Inferior parietal cortex (tissue), 1 donor: ENCODE measurements around the gene RGS8.

ENCODE experiments used
- DNase-seq: peaks from one replicate; pipeline ENCODE4 v3.0.0-alpha.2; 2016; ENCODE audit errors: extremely low spot score

Gene RGS8, protein sequence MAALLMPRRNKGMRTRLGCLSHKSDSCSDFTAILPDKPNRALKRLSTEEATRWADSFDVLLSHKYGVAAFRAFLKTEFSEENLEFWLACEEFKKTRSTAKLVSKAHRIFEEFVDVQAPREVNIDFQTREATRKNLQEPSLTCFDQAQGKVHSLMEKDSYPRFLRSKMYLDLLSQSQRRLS

DNA sequence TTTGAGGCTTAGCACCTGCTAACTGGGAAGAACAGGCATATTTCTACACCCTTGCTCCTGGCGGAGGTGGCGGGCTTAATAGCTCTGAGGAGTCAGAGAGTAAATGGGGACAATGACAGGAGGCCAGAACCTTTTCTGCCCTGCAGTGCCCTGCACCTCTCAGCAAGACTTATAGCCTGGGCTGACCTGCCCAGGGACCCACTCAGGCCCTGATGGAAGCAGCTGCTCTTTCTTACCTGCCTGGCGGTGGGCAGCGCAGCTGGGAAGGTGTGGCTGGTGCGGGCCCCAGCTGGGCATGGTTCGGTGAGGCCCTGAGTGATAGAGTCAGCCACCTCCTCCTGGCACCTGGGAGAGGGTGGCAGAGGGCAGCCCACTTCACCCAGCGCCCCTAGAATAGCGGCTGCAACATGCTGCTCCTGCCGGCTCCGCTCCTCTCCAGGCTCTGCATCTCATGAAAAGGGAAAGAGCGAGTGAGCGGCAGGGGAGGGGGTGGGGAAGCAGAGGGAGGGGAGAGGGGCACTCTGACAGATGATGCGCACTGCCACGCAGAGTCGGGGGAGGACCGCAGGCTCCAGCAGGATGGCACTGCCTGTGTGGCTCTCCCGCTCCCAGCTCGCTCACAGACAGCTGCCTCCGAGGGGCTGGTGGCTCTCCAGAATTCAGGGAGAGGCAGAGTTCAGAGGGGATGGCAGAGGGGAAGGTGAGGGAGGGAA is at the start of gene RGS8:
RGS8 (minus strand) TSS at position 472 of the 713 bp plus-strand sequence. CDS start 14,938 bp downstream, outside the sequence.
- DNase-seq, result no peak

DNA sequence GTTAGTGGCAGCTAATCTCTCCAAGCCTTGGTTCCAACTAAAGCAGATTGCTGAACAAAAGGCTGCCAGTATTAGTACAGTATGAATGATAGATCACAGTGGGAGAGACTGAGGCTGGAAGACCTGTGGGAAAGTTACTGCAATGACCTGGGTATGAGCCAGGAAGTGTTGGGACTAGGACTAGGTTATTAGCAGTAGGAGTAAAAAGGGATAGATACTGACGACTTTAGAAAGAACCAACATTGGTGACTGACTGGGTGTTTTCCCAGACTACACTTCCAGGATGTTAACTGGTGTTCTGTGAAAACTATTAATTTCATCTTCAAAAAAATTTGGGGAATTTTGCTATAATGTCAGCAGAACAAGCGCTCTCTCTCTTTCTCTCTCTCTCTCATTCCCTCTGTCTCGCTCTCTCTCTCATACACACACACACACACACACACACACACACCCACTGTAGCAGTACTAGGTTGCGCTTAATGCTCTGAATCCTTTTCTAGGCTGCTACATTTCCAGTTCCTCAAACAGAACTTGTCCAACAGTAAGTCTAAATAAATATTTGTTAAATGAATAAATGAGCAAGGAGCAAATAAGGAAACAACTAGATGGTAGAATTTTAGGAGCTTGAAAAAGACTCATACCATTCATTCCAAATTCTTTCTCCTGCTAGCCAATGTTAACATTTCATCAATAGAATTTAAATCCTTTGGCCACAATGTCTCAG is 47.6 kb upstream of the RGS8 start:
- DNase-seq, result no peak

DNA sequence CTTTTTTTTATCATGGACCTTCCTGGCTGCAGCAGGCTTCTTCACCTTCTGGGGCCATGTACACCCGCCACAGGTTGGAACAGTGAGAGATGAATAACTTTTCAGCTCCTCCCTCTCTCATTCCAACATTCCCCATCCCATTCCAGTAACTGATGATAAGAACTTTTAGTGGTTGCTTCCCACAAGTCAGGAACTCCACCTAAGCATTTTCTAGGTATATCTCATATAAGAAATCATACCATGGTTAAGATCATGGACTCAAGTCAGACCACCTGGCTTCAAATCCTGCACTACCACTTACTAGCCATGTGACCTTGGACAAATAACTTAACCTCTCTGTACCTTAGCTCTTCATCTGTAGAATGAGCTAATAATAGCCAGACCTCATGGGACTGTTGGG is 42.5 kb upstream of the RGS8 start:
- DNase-seq, result no peak

- DNase-seq, result no peak
These were observed 41.2 kb upstream of the RGS8 start for GRCh38 chr1:182725259-182726255.

- DNase-seq, result no peak
These were observed 39.8 kb upstream of the RGS8 start for GRCh38 chr1:182724215-182724614.

DNA sequence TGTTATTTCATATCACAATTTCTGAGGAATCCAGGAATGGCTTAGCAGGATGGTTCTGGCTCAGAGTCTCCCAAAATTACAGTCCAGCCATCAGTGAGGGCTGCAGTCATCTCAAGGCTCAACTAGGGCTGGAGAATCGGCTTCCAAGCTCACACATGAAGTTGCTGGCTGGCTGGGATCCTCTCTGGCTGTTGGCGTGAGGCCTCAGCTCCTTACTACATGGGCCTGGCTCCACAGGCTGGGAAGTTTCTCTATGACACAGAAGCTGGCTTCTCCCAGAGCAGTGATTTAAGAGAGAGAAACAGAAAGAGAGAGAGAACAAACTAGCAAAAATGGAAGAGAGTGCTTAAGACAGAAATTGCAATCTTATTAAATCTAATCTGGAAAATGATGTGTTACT is 38.8 kb upstream of the RGS8 start:
- no peak for DNase-seq

GRCh38 chr1:182721525-182721924 is 37.1 kb upstream of the RGS8 start:
- no peak for DNase-seq

DNA sequence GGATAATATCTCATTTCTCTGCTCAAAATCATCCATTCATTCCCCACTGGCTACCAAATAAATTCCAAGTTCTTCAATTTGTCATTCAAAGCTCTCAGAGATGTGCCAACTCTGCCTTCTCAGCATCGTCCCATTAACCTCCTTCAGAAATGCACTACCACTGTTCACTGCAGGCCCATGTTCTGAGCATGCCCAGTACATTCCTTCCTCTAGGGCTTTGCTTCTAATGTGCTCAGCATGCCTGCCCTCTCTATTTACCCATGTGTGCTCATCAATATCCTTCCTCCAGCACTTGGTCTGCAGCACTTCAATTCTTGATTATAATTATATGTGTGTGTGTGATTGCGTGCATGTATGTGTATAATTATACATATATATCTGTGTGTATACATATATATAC is 36.1 kb upstream of the RGS8 start:
- DNase-seq, result no peak

DNA sequence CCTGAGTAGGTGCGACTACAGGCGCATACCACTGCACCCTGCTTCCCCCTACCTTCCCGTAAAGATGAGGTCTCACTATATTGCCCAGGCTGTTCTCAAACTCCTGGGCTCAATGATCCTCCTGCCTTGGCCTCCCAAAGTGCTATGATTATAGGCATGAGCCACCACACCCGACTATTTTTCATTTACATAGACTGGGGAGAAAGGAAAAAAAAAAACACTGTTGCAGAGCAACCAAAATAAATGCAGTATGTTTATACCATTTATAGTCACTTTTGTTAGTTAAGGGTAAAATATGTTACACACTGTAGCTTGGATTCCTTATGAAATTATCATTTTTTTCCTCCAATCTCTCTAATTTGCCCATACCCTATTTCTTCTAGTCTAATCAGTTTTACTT is 35.2 kb upstream of the RGS8 start:
- no peak for DNase-seq

DNA sequence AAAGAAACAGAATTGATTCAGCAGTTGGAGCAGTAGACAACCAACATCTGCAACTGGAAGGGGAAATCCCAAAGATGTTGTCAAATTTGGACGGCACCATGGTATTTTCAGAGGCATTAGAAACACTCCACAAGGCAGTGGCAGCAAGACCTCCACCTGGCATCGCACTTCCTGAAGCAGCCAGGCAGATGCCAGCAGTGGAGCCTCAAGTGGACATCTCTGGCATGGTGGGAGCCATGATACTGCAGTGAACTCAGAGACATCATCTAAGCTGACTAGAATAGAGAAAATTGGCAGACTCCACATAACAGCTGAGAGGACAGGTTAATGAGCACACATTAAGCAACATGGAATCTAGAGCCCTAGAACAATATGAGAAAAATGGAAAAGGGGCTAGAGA is 33.9 kb upstream of the RGS8 start:
- DNase-seq, result no peak

DNA sequence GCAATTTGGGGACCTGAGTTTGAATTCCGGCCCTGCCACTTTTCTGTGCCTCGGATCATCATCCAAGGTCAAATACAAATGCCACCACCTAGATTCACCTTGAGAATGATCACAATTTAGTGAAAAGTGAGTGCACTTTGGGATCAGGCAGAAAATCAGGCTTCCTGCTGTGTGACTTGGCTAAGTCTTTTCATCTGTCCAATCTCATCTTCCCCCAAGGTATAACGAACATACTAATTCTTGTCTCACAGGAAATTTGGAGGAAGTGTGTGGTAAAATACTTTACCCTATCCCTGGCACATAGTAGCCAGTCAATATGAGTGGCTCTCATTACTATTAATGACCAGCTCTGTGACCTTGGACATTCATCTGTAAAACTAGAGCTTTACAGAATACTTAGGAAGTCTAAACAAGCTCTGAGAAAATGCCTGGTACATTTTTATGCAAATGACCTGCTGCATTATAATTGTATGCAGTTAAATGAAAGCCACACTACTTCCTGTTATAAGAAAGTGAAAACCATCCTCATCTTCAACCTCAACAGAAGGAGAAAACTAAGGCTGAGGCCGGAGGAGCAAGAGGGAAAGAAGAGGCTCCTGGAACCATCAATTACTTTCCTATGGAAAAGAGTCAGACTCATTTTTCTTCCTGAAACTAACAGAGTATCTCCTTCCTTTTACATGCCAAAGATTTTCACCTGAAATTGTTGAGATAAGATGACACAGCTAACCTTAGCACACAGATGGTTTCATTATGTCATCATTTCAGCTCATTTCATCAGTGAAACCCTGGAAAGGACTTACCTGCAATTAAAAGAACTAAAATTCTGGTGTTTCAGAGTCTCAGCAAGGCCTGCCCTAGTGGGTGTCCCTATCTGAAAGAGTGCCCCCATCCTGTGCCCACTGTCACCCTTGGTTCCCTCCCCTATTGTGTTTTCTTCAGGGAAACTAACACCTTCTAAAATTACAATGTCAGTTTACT is 32.6 kb upstream of the RGS8 start:
- no peak for DNase-seq

DNA sequence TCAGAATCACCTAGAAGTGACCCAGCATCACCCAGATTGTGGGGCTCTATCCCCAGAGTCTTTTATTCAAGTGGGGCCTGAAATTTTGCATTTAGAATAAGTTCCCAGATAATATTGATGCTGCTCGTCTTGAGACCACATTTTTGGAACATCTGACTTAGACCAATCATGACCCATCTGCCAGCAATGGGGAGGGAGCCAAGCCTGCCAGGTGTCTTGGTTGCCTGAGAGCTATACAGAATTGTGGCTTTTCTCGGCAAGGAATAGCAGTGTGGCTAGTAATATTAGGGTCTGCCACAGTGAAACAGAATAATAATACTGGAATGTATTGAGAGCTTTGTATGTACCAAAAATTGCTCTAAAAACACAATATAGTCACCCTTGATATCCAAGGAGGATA is 31.1 kb upstream of the RGS8 start:
- DNase-seq, result no peak

GRCh38 chr1:182714546-182714945 is 30.2 kb upstream of the RGS8 start:
- no peak for DNase-seq

GRCh38 chr1:182713939-182714338 is 29.6 kb upstream of the RGS8 start:
- DNase-seq, result no peak

DNA sequence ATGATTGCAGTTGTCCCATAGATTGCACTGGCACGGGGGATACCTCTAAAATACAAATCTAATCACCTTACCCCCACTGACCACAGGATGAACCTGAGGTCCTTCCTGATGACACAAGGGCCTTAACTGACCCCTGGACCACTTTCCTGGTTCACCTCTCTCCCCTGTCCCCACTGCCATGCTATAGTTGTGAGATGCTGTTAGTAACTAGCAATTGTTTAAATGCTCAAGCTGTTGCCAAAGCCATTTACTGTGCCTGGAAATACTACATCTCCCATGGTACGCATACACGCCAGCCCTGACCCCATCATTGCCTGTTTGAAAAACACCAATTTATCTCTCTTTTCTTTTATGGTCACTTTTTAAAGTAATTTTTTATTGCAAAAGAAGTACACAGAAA is 29.1 kb upstream of the RGS8 start:
- DNase-seq, result no peak

DNA sequence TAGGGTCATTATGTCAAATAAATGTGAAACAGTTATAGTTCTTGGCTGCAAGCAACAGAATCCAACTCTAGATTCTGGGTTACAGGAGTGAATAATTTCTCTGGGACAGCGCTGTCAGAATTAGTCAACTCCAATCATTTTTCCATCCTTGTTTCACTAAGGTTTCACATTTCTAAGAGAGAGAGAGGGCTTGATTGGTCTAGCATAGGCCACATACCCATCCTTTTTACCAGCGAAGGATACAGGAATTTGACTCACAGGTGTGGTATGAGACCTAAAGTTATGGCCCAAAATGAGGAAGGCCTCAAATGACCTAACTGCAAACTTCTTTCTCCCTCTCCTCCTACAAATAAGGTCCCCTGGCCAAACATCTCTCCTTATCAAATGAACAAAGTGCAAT is 25.5 kb upstream of the RGS8 start:
- DNase-seq, result no peak

DNA sequence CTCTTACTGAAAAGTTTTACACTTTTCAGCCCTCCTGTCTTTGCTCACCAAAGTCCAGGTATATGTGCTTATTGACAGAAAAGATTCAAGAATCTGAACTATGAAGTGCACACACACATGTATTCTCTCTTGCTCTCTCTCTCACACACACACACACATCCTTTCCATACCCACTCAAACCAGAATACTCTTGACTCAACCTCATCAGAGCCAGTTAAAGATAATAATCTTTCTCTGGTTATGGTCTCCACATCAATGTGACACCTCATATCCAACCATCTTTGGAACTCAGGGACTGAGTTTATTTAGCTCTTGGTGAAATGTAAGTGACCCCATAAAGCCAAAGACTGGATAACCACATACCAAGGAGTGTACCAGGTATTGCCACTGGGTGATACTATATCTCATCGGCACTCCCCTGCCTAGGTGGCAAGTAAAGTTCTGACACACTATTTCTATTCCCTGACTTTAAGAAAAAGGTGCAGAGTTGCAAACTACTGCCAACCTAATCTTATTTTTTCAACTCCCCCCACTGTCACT is 24.9 kb upstream of the RGS8 start:
- DNase-seq, result no peak

DNA sequence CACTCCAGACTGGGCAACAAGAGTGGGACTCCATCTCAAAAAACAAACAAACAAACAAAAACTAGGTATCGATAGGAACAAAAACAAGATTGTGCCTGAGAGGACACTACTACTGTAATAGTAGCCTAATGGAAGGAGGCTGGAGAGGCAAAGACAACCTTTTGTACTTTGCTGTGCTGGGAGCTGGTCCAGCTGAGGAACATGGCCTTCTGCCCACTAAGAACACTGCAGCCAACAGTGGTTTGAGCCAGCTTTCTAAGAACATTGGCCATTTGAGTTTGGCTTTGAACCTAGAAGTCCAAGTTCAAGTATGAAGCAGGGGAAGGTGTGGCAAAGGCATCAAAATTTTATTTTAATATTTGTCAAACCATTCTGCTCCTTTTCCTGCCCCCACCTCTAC is 22.7 kb upstream of the RGS8 start:
- peak; percentile 38 for DNase-seq

DNA sequence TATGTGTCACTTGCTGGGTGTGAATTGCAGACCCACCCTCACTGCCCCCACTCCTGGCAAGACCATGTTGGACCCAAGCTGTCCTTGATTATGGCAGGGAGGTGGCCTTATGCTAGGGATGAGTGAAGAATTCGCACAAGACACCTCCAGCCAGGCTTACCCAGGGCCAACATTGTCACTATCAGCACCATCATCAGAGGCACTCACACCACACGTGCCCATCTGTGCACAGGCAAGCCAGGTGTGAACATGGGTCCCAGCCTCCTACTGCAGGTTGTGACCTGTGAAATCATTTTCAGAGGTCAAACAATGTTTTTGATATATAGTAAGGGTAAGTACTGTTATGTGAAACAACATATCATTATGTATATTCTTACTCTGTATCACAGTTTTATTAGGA is 20.3 kb upstream of the RGS8 start:
- DNase-seq, result no peak

DNA sequence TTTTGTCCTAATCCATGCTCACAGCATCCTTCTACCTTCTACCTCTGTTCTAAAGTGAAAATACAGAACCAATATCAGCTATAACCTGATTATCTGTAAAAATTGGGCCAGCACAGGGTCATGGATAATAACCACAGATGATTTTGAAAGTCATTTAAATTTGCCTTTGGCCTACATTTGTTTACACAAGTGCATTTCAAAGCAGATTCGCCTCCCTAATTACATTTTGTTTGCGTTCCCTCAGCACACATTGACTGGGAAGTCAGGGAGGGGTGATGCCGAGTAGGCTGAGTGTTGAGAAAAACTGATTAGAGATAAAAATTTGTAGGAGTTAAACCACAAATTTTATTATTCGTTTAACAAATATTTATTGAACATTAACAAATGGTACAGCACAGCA is 19.2 kb upstream of the RGS8 start:
- DNase-seq, result no peak
